Activated CD8-positive, alpha-beta T cell treated with anti-CD3 and anti-CD28 coated beads for 36 hours (primary cell): Measurements from ENCODE around the gene PAXIP1. TPM values are rescaled to one million over a fixed set of nuclear protein-coding genes. Genes with fewer than 3 reads are reported as not detected.
"Not testable (repeated sequence)": the region's sequence is repeated elsewhere in the genome, so short reads cannot be mapped to it uniquely, and the experiment has no call there.

Source experiments
- ATAC-seq: fragments of 200-7000 bp; cut with Tn5 transposase; one replicate; pipeline ENCODE4 v1.10.0; 2021; ENCODE audit warnings: mild to moderate bottlenecking, moderate library complexity
- CTCF ChIA-PET: fragments of 350-600 bp; sonication (Branson Sonifier 250); formaldehyde crosslinking; loops from one replicate; lab custom pipeline; 2021; ENCODE audit warnings: antibody characterized with exemption; lab: Charles Lee
- POLR2A ChIA-PET: fragments of 350-600 bp; sonication (Branson Sonifier 250); formaldehyde crosslinking; loops from one replicate; lab custom pipeline; 2021; ENCODE audit warnings: antibody characterized with exemption; lab: Charles Lee
- DNase-seq: peaks from one replicate; pipeline ENCODE4 v3.0.0-alpha.2; 2020
- H3K27ac Mint-ChIP-seq: one replicate; pipeline ENCODE4 v1.8.0; 2021; ENCODE audit warnings: mild to moderate bottlenecking, mixed read lengths
- H3K27me3 Mint-ChIP-seq: one replicate; pipeline ENCODE4 v1.8.0; 2021; ENCODE audit warnings: mixed read lengths
- H3K36me3 Mint-ChIP-seq: one replicate; pipeline ENCODE4 v1.8.0; 2021; ENCODE audit warnings: low read depth, mixed read lengths
- H3K4me1 Mint-ChIP-seq: one replicate; pipeline ENCODE4 v1.8.0; 2021; ENCODE audit warnings: low read depth, mixed read lengths
- H3K4me3 Mint-ChIP-seq: one replicate; pipeline ENCODE4 v1.8.0; 2021; ENCODE audit warnings: mild to moderate bottlenecking, moderate library complexity, mixed read lengths
- H3K9me3 Mint-ChIP-seq: one replicate; pipeline ENCODE4 v1.8.0; 2021; ENCODE audit warnings: mixed read lengths
- intact Hi-C: fragments of 100-400 bp; cut with micrococcal nuclease; formaldehyde crosslinking; loops from one replicate; pipeline ENCODE4 v1.10.0; 2022
- total RNA-seq, 2 experiments: library from RNA; stranded (reverse); gene quantifications; one replicate each; pipeline ENCODE4 v1.2.3, GENCODE V29; 2021
- TF ChIP-seq, protein P1 (sequence below): fragments of 200-600 bp; IDR thresholded peaks from one replicate; pipeline ENCODE4 v1.8.0; 2022; ENCODE audit warnings: antibody characterized with exemption, mild to moderate bottlenecking

Gene PAXIP1
- total RNA-seq, 2 experiments from 2014 or later, result 20.5 to 23.9 TPM

DNA sequence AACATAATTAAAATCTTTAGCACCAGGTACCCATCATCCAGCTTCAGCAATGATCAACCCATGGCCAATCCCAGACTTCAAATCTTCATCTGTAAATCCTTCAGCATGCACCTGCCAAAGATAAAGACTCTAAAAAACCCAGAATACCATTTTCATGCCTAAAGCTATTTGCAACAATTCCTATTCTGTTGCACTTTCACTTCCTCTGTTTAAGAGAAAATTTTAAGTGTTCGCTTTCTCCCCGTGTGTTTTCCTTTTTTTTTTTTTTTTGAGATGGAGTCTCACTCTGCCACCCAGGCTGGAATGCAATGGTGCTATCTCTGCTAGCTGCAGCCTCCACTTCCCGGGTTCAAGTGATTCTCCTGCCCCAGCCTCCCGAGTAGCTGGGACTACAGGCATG lies 35.4 kb upstream of the PAXIP1 start:
- ATAC-seq (no peak), DNase-seq (no peak)
- ChIA-PET POLR2A (no interaction called here), CTCF (no interaction called here)
- Mint-ChIP-seq H3K4me1 (no peaks in the 10 kb centered on the region), H3K4me3 (no peak overlapping the region), H3K27me3 (peaks cover 22% of the 10 kb centered on the region), H3K36me3 (no peaks in the 10 kb centered on the region), H3K27ac (no peak overlapping the region), H3K9me3 (no peaks in the 10 kb centered on the region)
- intact Hi-C loops, result no loop called here
- TF ChIP-seq, protein P1, sequence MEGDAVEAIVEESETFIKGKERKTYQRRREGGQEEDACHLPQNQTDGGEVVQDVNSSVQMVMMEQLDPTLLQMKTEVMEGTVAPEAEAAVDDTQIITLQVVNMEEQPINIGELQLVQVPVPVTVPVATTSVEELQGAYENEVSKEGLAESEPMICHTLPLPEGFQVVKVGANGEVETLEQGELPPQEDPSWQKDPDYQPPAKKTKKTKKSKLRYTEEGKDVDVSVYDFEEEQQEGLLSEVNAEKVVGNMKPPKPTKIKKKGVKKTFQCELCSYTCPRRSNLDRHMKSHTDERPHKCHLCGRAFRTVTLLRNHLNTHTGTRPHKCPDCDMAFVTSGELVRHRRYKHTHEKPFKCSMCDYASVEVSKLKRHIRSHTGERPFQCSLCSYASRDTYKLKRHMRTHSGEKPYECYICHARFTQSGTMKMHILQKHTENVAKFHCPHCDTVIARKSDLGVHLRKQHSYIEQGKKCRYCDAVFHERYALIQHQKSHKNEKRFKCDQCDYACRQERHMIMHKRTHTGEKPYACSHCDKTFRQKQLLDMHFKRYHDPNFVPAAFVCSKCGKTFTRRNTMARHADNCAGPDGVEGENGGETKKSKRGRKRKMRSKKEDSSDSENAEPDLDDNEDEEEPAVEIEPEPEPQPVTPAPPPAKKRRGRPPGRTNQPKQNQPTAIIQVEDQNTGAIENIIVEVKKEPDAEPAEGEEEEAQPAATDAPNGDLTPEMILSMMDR, result no peak

GRCh38 chr7:155034495-155034894 lies 31.6 kb upstream of the PAXIP1 start:
- H3K9me3 Mint-ChIP-seq, intact Hi-C loops, H3K4me3 Mint-ChIP-seq, H3K4me1 Mint-ChIP-seq, H3K36me3 Mint-ChIP-seq, H3K27ac Mint-ChIP-seq, DNase-seq, ATAC-seq, POLR2A ChIA-PET: not testable (repeated sequence)
- H3K27me3 Mint-ChIP-seq, result peaks cover 22% of the 10 kb centered on the region
- CTCF ChIA-PET, result interaction anchor here (1.1 kb wide), 1 partner anchor 25 kb away, joined by 3 read pairs; no protein-coding TSS in a partner anchor

- Mint-ChIP-seq H3K27ac (no peak overlapping the region), H3K27me3 (peaks cover 18% of the 10 kb centered on the region), H3K4me1 (no peaks in the 10 kb centered on the region), H3K9me3 (no peaks in the 10 kb centered on the region), H3K4me3 (no peak overlapping the region), H3K36me3 (no peaks in the 10 kb centered on the region)
- CTCF ChIA-PET, result interaction anchor here (1.7 kb wide), 1 partner anchor 57 kb away, joined by 3 read pairs; no protein-coding TSS in a partner anchor
- POLR2A ChIA-PET, result no interaction called here
- DNase-seq (no peak), ATAC-seq (no peak)
- intact Hi-C loops, result no loop called here
- TF ChIP-seq, protein P1, result no peak
These were observed 30.1 kb upstream of the PAXIP1 start for GRCh38 chr7:155032978-155033377.

- DNase-seq, result no peak
These were observed 25.0 kb upstream of the PAXIP1 start for GRCh38 chr7:155027879-155028278.

GRCh38 chr7:155021699-155022145 lies 18.8 kb upstream of the PAXIP1 start:
- no peaks in the 10 kb centered on the region for H3K9me3 Mint-ChIP-seq

More at GRCh38 chr7:155027879-155028278, 25.0 kb upstream of the PAXIP1 start:
- H3K27ac Mint-ChIP-seq, result no peak overlapping the region
- intact Hi-C loops, result no loop called here
- no peak for ATAC-seq
- POLR2A ChIA-PET, result no interaction called here
- no peaks in the 10 kb centered on the region for H3K4me1 Mint-ChIP-seq
- no peaks in the 10 kb centered on the region for H3K36me3 Mint-ChIP-seq
- TF ChIP-seq, protein P1, result no peak
- peaks cover 9% of the 10 kb centered on the region for H3K27me3 Mint-ChIP-seq
- CTCF ChIA-PET, result no interaction called here
- H3K9me3 Mint-ChIP-seq, result no peaks in the 10 kb centered on the region
- no peak overlapping the region for H3K4me3 Mint-ChIP-seq

More at GRCh38 chr7:155021699-155022145, 18.8 kb upstream of the PAXIP1 start:
- Mint-ChIP-seq H3K27ac (no peak overlapping the region), H3K4me1 (no peaks in the 10 kb centered on the region), H3K36me3 (no peaks in the 10 kb centered on the region), H3K4me3 (no peak overlapping the region), H3K27me3 (peaks cover 1% of the 10 kb centered on the region)
- ATAC-seq (no peak), DNase-seq (no peak)
- intact Hi-C loops, result no loop called here
- TF ChIP-seq, protein P1, result no peak
- POLR2A ChIA-PET, result no interaction called here
- CTCF ChIA-PET, result interaction anchor here (1.2 to 2.3 kb wide), 2 partner anchors 13 to 94 kb away, joined by 6 read pairs; no protein-coding TSS in a partner anchor
